Trophoblast cell (in vitro differentiated cells and primary cell): ENCODE results near the gene INPP4A.

ENCODE experiments used
- DNase-seq, 2 donors: peaks; one replicate each; pipeline ENCODE4 v3.0.0-alpha.2; 2016
- H2AFZ ChIP-seq: 2 replicates; pipeline ENCODE4 v1.6.1; 2013; ENCODE audit warnings: low read length, moderate library complexity, mild to moderate bottlenecking; ENCODE audit not compliant: insufficient read depth, poor library complexity
- H2AK5ac ChIP-seq: 2 replicates; pipeline ENCODE4 v1.6.1; 2013; ENCODE audit warnings: mild to moderate bottlenecking, low read length
- H2BK120ac ChIP-seq: 2 replicates; pipeline ENCODE4 v1.6.1; 2013; ENCODE audit warnings: low read length, mild to moderate bottlenecking, moderate library complexity; ENCODE audit not compliant: insufficient read depth, poor library complexity
- H2BK12ac ChIP-seq: 2 replicates; pipeline ENCODE4 v1.6.1; 2013; ENCODE audit warnings: mild to moderate bottlenecking, low read length, moderate library complexity
- H2BK5ac ChIP-seq: 2 replicates; pipeline ENCODE4 v1.6.1; 2013; ENCODE audit warnings: low read length, low read depth, moderate library complexity, mild to moderate bottlenecking; ENCODE audit not compliant: poor library complexity
- H3K14ac ChIP-seq: 2 replicates; pipeline ENCODE4 v1.6.1; 2013; ENCODE audit warnings: mild to moderate bottlenecking, low read length
- H3K18ac ChIP-seq: 2 replicates; pipeline ENCODE4 v1.6.1; 2013; ENCODE audit warnings: mild to moderate bottlenecking, low read length
- H3K23ac ChIP-seq: 2 replicates; pipeline ENCODE4 v1.6.1; 2013; ENCODE audit warnings: low read length
- H3K27ac ChIP-seq: 2 replicates; pipeline ENCODE4 v1.5.1; 2013; ENCODE audit warnings: low read depth, mild to moderate bottlenecking, inconsistent platforms, low read length, moderate library complexity
- H3K27me3 ChIP-seq: 2 replicates; pipeline ENCODE4 v1.6.1; 2013; ENCODE audit warnings: inconsistent platforms, mild to moderate bottlenecking, low read length, moderate library complexity; ENCODE audit not compliant: insufficient read depth
- H3K36me3 ChIP-seq, 2 experiments: 1 replicate in 1 of 2; 2 replicates in 1 of 2; pipeline ENCODE4 v1.6.1; 2013; ENCODE audit warnings: low read length in 2 of 2, mild to moderate bottlenecking in 2 of 2, moderate library complexity in 1 of 2; ENCODE audit not compliant: insufficient read depth in 2 of 2, control insufficient read depth in 1 of 2
- H3K4ac ChIP-seq: 2 replicates; pipeline ENCODE4 v1.6.1; 2013; ENCODE audit warnings: low read depth, mild to moderate bottlenecking, low read length, moderate library complexity
- H3K4me1 ChIP-seq, 2 experiments: 1 replicate in 1 of 2; 2 replicates in 1 of 2; pipeline ENCODE4 v1.6.1; 2013; ENCODE audit warnings: low read length in 2 of 2, mild to moderate bottlenecking in 2 of 2, moderate library complexity in 1 of 2; ENCODE audit not compliant: insufficient read depth in 2 of 2, control insufficient read depth in 1 of 2
- H3K4me2 ChIP-seq: 2 replicates; pipeline ENCODE4 v1.6.1; 2013; ENCODE audit warnings: inconsistent platforms, mild to moderate bottlenecking, low read length, moderate library complexity
- H3K4me3 ChIP-seq: 2 replicates; pipeline ENCODE4 v1.5.1; 2013; ENCODE audit warnings: mild to moderate bottlenecking, low read depth, low read length, inconsistent platforms
- H3K79me1 ChIP-seq: one replicate; pipeline ENCODE4 v1.6.1; 2013; ENCODE audit warnings: low read length
- H3K79me2 ChIP-seq: 2 replicates; pipeline ENCODE4 v1.6.1; 2013; ENCODE audit warnings: low read length, mild to moderate bottlenecking; ENCODE audit not compliant: control insufficient read depth, insufficient read depth, poor library complexity
- H3K9ac ChIP-seq: 2 replicates; pipeline ENCODE4 v1.6.1; 2013; ENCODE audit warnings: mild to moderate bottlenecking, low read length
- H3K9me3 ChIP-seq: 2 replicates; pipeline ENCODE4 v1.6.1; 2013; ENCODE audit warnings: low read depth, mild to moderate bottlenecking, control low read depth, inconsistent platforms, low read length; ENCODE audit not compliant: insufficient read depth
- H4K12ac ChIP-seq: 2 replicates; pipeline ENCODE4 v1.6.1; 2013; ENCODE audit warnings: low read depth, mild to moderate bottlenecking, low read length, moderate library complexity
- H4K8ac ChIP-seq: 2 replicates; pipeline ENCODE4 v1.6.1; 2013; ENCODE audit warnings: low read depth, mild to moderate bottlenecking, low read length, moderate library complexity
- H4K91ac ChIP-seq: one replicate; pipeline ENCODE4 v1.6.1; 2013; ENCODE audit warnings: low read depth, mild to moderate bottlenecking, low read length, moderate library complexity
- WGBS: extraction: QIAGEN DNeasy Blood & Tissue Kit; methylation state at CpG from one replicate; pipeline ENCODE4 v1.1.7; 2013; ENCODE audit warnings: missing lambda C conversion rate; ENCODE audit not compliant: insufficient read length, insufficient coverage; ENCODE audit errors: extremely low coverage; 5-methylcytosine and 5-hydroxymethylcytosine counted together

INPP4A gene

GRCh38 chr2:98469862-98470544, 25.3 kb downstream of the INPP4A start:
- Histone ChIP-seq H4K8ac (no peak overlapping the region), H3K23ac (no peak overlapping the region), H3K4ac (no peak overlapping the region), H3K4me2 (no peak overlapping the region), H4K12ac (no peak overlapping the region), H3K27me3 (no peaks in the 10 kb centered on the region), H2AK5ac (no peak overlapping the region), H3K36me3 (no peaks in the 10 kb centered on the region), H2BK120ac (no peak overlapping the region), H3K14ac (no peak overlapping the region), H2BK5ac (no peak overlapping the region), H3K27ac (no peak overlapping the region), H3K79me1 (no peaks in the 10 kb centered on the region), H3K4me1 (peaks cover 0 to 4% of the 10 kb centered on the region in 2 experiments), H3K9ac (no peak overlapping the region), H3K79me2 (no peaks in the 10 kb centered on the region), H3K4me3 (no peak overlapping the region), H2BK12ac (no peak overlapping the region), H4K91ac (no peak overlapping the region), H3K9me3 (peaks cover 4% of the 10 kb centered on the region), H2AFZ (no peak overlapping the region), H3K18ac (no peak overlapping the region)
- no peak for DNase-seq
- WGBS, result no CpG with 5 or more reads among the region's 11 CpGs

DNA sequence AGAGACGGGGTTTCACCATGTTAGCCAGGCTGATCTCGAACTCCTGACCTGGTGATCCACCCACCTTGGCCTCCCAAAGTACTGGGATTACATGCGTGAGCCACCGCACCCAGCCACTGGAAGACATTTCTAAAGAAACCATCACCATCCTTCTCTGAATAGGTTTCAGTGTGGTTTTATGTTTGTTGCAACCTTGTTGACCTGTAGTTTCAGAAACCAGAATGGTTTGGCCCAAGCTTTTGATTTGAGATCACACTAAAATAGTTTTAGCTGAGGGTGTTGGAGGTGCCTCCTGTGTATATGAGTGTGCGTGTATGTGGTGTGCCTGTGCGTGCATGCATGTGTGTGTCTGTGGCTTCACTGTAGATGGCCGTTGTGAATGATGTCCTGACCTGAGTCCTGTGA, 26.2 kb downstream of the INPP4A start:
- Histone ChIP-seq H3K18ac (no peak overlapping the region), H2AFZ (no peak overlapping the region), H4K12ac (no peak overlapping the region), H3K79me2 (no peaks in the 10 kb centered on the region), H2BK120ac (no peak overlapping the region), H2BK5ac (no peak overlapping the region), H3K4me1 (peaks cover 0 to 4% of the 10 kb centered on the region in 2 experiments), H3K36me3 (no peaks in the 10 kb centered on the region), H4K91ac (no peak overlapping the region), H3K14ac (no peak overlapping the region), H4K8ac (no peak overlapping the region), H2AK5ac (no peak overlapping the region), H2BK12ac (no peak overlapping the region), H3K79me1 (no peaks in the 10 kb centered on the region), H3K27ac (no peak overlapping the region), H3K9ac (no peak overlapping the region), H3K4ac (no peak overlapping the region), H3K4me3 (no peak overlapping the region), H3K9me3 (peaks cover 4% of the 10 kb centered on the region), H3K23ac (no peak overlapping the region), H3K4me2 (no peak overlapping the region), H3K27me3 (no peaks in the 10 kb centered on the region)
- no CpG with 5 or more reads among the region's 7 CpGs for WGBS
- no peak for DNase-seq

- WGBS, result no CpG with 5 or more reads among the region's 10 CpGs
- H3K18ac ChIP-seq, result no peak overlapping the region
- peaks cover 4% of the 10 kb centered on the region for H3K9me3 ChIP-seq
- no peak overlapping the region for H2BK120ac ChIP-seq
- H3K79me1 ChIP-seq, result no peaks in the 10 kb centered on the region
- H3K14ac ChIP-seq, result no peak overlapping the region
- H3K4me2 ChIP-seq, result no peak overlapping the region
- no peaks in the 10 kb centered on the region for H3K79me2 ChIP-seq
- no peak overlapping the region for H3K9ac ChIP-seq
- H2AK5ac ChIP-seq, result no peak overlapping the region
- H2BK5ac ChIP-seq, result no peak overlapping the region
- no peak overlapping the region for H3K4ac ChIP-seq
- H4K12ac ChIP-seq, result no peak overlapping the region
- H3K4me1 ChIP-seq, result no peaks in the 10 kb centered on the region
- H2BK12ac ChIP-seq, result no peak overlapping the region
- no peak overlapping the region for H3K4me3 ChIP-seq
- H3K27ac ChIP-seq, result no peak overlapping the region
- H3K27me3 ChIP-seq, result no peaks in the 10 kb centered on the region
- no peak for DNase-seq
- no peak overlapping the region for H4K91ac ChIP-seq
- H4K8ac ChIP-seq, result no peak overlapping the region
- no peak overlapping the region for H3K23ac ChIP-seq
- H2AFZ ChIP-seq, result no peak overlapping the region
- no peaks in the 10 kb centered on the region for H3K36me3 ChIP-seq
Measured at GRCh38 chr2:98471402-98472131, 26.9 kb downstream of the INPP4A start.

DNA sequence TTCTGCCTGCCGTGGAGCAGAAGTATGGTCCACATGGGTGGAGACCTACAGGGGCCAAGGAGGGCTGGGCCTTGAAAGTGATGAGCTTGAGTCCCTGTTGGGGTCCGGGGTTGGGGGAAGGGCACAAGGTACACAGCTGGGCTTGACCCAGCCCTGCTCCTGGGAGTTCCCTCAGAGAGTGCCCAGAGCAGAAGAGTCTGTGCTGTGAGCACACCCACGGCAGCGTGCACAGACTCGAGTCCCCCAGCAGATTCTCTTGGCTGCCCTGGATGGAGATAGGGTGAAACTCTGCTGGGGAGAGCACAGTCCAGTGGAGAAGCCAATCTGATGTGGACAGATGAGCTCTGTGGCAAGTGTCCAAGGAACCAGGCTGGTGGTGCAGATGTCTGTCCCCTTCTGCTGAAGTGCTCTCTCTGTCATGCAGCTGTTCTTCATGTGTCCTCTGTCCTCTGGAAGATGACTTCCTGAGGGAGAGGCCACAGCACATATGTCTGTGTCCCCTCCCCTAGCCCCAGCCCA, 27.5 kb downstream of the INPP4A start:
- H3K4me1 ChIP-seq, result no peaks in the 10 kb centered on the region
- H2AFZ ChIP-seq, result no peak overlapping the region
- H3K27ac ChIP-seq, result no peak overlapping the region
- H3K9ac ChIP-seq, result no peak overlapping the region
- no peak overlapping the region for H3K4me3 ChIP-seq
- H3K79me1 ChIP-seq, result peaks cover 2% of the 10 kb centered on the region
- H2AK5ac ChIP-seq, result no peak overlapping the region
- peaks cover 4% of the 10 kb centered on the region for H3K9me3 ChIP-seq
- H2BK12ac ChIP-seq, result no peak overlapping the region
- no peak overlapping the region for H3K23ac ChIP-seq
- no peak overlapping the region for H4K8ac ChIP-seq
- H3K36me3 ChIP-seq, result no peaks in the 10 kb centered on the region
- no peaks in the 10 kb centered on the region for H3K27me3 ChIP-seq
- H4K91ac ChIP-seq, result no peak overlapping the region
- no peak for DNase-seq
- H3K79me2 ChIP-seq, result no peaks in the 10 kb centered on the region
- H3K14ac ChIP-seq, result no peak overlapping the region
- no CpG with 5 or more reads among the region's 5 CpGs for WGBS
- no peak overlapping the region for H3K4me2 ChIP-seq
- no peak overlapping the region for H3K4ac ChIP-seq
- no peak overlapping the region for H4K12ac ChIP-seq
- H2BK120ac ChIP-seq, result no peak overlapping the region
- H3K18ac ChIP-seq, result no peak overlapping the region
- no peak overlapping the region for H2BK5ac ChIP-seq
